HepG2 (cell line): Measurements from ENCODE around the gene LAMA5. TPM values are rescaled to one million over a fixed set of nuclear protein-coding genes. Genes with fewer than 3 reads are reported as not detected.

Experiments
- ATAD3A ChIP-seq: sonication (generic); formaldehyde crosslinking; IDR thresholded peaks from 2 replicates; pipeline ENCODE4 v1.4.0; 2020; ENCODE audit warnings: missing genetic modification reagents
- DNMT3B ChIP-seq: conservative IDR thresholded peaks from 2 replicates; pipeline ENCODE4 v1.6.1; 2016; ENCODE audit warnings: missing biosample characterization, control low read depth
- MYPOP ChIP-seq: sonication (generic); formaldehyde crosslinking; IDR thresholded peaks from 2 replicates; pipeline ENCODE4 v1.8.1; 2023; ENCODE audit warnings: mild to moderate bottlenecking, moderate library complexity, missing genetic modification reagents
- TFDP1 ChIP-seq: IDR thresholded peaks from 2 replicates; pipeline ENCODE4 v1.6.1; 2016; ENCODE audit warnings: missing compliant biosample characterization, missing genetic modification reagents, borderline replicate concordance
- ZNF263 ChIP-seq: sonication (generic); formaldehyde crosslinking; IDR thresholded peaks from 2 replicates; pipeline ENCODE4 v1.4.0; 2020; ENCODE audit warnings: missing genetic modification reagents
- ZNF317 ChIP-seq: sonication (generic); formaldehyde crosslinking; IDR thresholded peaks from 2 replicates; pipeline ENCODE4 v1.5.0; 2020; ENCODE audit warnings: mild to moderate bottlenecking, missing genetic modification reagents
- ZNF609 ChIP-seq: sonication (generic); formaldehyde crosslinking; IDR thresholded peaks from 2 replicates; pipeline ENCODE4 v1.4.0; 2020; ENCODE audit warnings: mild to moderate bottlenecking, missing genetic modification reagents, borderline replicate concordance
- ZNF770 ChIP-seq: sonication (generic); formaldehyde crosslinking; IDR thresholded peaks from 2 replicates; pipeline ENCODE4 v1.5.0; 2020; ENCODE audit warnings: mild to moderate bottlenecking, missing genetic modification reagents
- polyA plus RNA-seq, 8 experiments: library from polyadenylated mRNA; depleted of rRNA in 3 of 8; stranded (reverse) in 7 of 8; unstranded in 1 of 8; fragments of >200 nt; fragmentation: Illumina TruSeq in 4 of 8; extraction: Trizol in 4 of 8; gene quantifications; 2 replicates each; pipeline versions ENCODE4 v1.2.1 to v1.2.3, GENCODE V29; 2011 to 2016; ENCODE audit warnings: low read depth in 4 of 8, missing spikeins in 1 of 8, mixed read lengths in 1 of 8; ENCODE audit not compliant: insufficient read depth in 1 of 8
- total RNA-seq, 5 experiments: library from RNA; depleted of rRNA; stranded (reverse); fragments of >200 nt; fragmentation: Illumina TruSeq; extraction: Trizol; gene quantifications; 2 replicates each; pipeline ENCODE4 v1.2.3, GENCODE V29; 2016; ENCODE audit warnings: low read depth in 1 of 5
- TF ChIP-seq, protein P1 (sequence below): sonication (generic); formaldehyde crosslinking; IDR thresholded peaks from 2 replicates; pipeline ENCODE4 v1.4.0; 2020; ENCODE audit warnings: mild to moderate bottlenecking, missing genetic modification reagents

LAMA5 gene
- total and polyA plus RNA-seq, 2 of the 13 experiments (the other 11 are each of a cell fraction or from before 2014, with no cell fraction given): 21.0 to 44.7 TPM

GRCh38 chr20:62364911-62365736, 2.0 kb downstream of the LAMA5 start (continued):
- TF ChIP-seq, protein P1, sequence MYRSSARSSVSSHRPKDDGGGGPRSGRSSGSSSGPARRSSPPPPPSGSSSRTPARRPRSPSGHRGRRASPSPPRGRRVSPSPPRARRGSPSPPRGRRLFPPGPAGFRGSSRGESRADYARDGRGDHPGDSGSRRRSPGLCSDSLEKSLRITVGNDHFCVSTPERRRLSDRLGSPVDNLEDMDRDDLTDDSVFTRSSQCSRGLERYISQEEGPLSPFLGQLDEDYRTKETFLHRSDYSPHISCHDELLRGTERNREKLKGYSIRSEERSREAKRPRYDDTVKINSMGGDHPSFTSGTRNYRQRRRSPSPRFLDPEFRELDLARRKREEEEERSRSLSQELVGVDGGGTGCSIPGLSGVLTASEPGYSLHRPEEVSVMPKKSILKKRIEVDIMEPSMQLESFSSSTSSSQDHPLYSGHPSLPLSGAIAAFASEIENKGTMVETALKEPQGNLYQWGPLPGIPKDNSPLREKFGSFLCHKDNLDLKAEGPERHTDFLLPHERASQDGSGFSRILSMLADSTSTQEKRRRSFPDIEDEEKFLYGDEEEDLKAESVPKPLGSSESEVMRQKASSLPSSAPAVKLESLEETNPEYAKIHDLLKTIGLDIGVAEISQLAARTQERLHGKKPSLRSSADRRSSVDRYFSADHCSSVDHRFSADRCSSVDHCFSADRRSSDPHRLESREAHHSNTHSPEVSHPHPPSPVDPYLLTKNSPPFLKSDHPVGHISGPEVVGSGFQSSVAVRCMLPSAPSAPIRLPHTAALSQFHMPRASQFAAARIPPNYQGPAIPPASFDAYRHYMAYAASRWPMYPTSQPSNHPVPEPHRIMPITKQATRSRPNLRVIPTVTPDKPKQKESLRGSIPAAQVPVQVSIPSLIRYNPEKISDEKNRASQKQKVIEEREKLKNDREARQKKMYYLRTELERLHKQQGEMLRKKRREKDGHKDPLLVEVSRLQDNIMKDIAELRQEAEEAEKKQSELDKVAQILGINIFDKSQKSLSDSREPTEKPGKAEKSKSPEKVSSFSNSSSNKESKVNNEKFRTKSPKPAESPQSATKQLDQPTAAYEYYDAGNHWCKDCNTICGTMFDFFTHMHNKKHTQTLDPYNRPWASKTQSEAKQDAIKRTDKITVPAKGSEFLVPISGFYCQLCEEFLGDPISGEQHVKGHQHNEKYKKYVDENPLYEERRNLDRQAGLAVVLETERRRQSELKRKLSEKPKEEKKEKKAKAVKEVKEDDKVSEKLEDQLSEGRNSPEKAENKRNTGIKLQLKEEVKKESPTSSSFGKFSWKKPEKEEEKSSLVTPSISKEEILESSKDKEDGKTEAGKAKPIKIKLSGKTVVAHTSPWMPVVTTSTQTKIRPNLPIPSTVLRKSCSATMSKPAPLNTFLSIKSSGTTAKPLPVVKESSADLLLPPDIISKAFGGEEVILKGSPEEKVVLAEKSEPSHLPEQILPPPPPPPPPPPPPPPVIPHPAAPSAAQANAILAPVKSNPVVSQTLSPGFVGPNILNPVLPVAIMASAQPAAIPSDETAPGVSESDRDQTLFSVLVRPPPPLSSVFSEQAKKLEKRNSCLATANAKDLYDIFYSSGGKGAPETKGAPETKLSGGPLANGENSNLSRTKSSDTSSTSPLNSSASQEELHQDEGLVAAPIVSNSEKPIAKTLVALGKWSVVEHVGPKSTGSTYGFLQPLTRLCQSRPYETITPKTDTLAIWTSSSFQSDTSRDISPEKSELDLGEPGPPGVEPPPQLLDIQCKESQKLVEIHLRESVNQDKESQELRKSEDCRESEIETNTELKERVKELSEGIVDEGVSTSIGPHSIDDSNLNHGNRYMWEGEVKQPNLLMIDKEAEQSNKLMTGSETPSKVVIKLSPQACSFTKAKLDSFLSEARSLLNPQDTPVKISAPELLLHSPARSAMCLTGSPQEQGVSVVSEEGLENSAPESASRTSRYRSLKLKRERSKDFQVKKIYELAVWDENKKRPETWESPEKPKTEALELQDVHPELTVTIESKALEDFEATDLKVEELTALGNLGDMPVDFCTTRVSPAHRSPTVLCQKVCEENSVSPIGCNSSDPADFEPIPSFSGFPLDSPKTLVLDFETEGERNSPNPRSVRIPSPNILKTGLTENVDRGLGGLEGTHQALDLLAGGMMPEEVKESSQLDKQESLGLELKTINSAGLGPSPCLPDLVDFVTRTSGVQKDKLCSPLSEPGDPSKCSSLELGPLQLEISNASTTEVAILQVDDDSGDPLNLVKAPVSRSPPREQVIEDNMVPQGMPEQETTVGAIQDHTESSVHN (CRISPR knock-in tag): no peak
- TF ChIP-seq ZNF317 (CRISPR knock-in tag) (no peak), DNMT3B (CRISPR knock-in tag) (no peak), TFDP1 (CRISPR knock-in tag) (no peak), ATAD3A (CRISPR knock-in tag) (no peak), MYPOP (no peak), ZNF770 (no peak), ZNF263 (CRISPR knock-in tag) (peak; percentile 46; the same call in 1 of the 2 replicates), ZNF609 (CRISPR knock-in tag) (no peak)
